HEK293 (cell line): Measurements from ENCODE around the gene SLFN5.

Source experiments
- CTCF ChIA-PET: fragments of 350-600 bp; formaldehyde crosslinking; extraction: SDS; loops from one replicate; lab custom pipeline; 2021; ENCODE audit warnings: antibody characterized with exemption; lab: Yijun Ruan, JAX
- POLR2A ChIA-PET: fragments of 300-600 bp; formaldehyde crosslinking; extraction: SDS; loops from one replicate; lab custom pipeline; 2020; ENCODE audit warnings: antibody characterized with exemption, inconsistent platforms; lab: Yijun Ruan, JAX
- H3K27ac ChIP-seq: fragments of 200-500 bp; sonication (Bioruptor generic); 2 replicates; pipeline ENCODE4 v1.5.1; 2014; ENCODE audit warnings: low read depth, low read length, control low read depth, inconsistent platforms; ENCODE audit errors: extremely low read depth
- H3K36me3 ChIP-seq, 2 experiments: fragments of 200-500 bp in 1 of 2; sonication (Bioruptor generic) in 1 of 2; 1 replicate in 1 of 2; 2 replicates in 1 of 2; pipeline ENCODE4 v1.5.1; 2014 to 2017; ENCODE audit warnings: inconsistent platforms in 2 of 2, low read length in 2 of 2; ENCODE audit not compliant: control insufficient read depth in 2 of 2, insufficient read depth in 1 of 2
- H3K4me1 ChIP-seq: fragments of 200-500 bp; sonication (Bioruptor generic); 2 replicates; pipeline ENCODE4 v1.5.1; 2014; ENCODE audit warnings: mild to moderate bottlenecking, low read length, inconsistent platforms; ENCODE audit not compliant: control insufficient read depth, insufficient read depth
- H3K4me3 ChIP-seq: 2 replicates; pipeline ENCODE4 v1.5.1; 2011; ENCODE audit warnings: low read depth, mild to moderate bottlenecking, control low read depth, low read length, moderate library complexity
- H3K9me3 ChIP-seq: fragments of 200-500 bp; sonication (Bioruptor generic); 2 replicates; pipeline ENCODE4 v1.5.1; 2014; ENCODE audit warnings: low read depth, low read length, inconsistent platforms; ENCODE audit not compliant: control insufficient read depth, insufficient read depth
- SETDB1 ChIP-seq: IDR thresholded peaks from one replicate; pipeline ENCODE4 v1.6.1; 2017; ENCODE audit warnings: mild to moderate bottlenecking, low read length, moderate library complexity, mixed read lengths; ENCODE audit not compliant: insufficient read length
- TRIM28 ChIP-seq: IDR thresholded peaks from 2 replicates; pipeline ENCODE4 v1.6.1; 2011; ENCODE audit warnings: low read length, control low read depth, borderline replicate concordance
- ZEB2 ChIP-seq: fragments of 450-650 bp; formaldehyde crosslinking; IDR thresholded peaks from 2 replicates; pipeline ENCODE4 v1.5.1; 2016; ENCODE audit warnings: missing biosample characterization, missing genetic modification characterization
- ZNF148 ChIP-seq: fragments of 450-650 bp; formaldehyde crosslinking; IDR thresholded peaks from 2 replicates; pipeline ENCODE4 v1.5.0; 2017; ENCODE audit warnings: missing biosample characterization, missing genetic modification characterization, borderline replicate concordance
- ZNF26 ChIP-seq: fragments of 450-650 bp; formaldehyde crosslinking; IDR thresholded peaks from 2 replicates; pipeline ENCODE4 v1.5.1; 2016; ENCODE audit warnings: missing biosample characterization, missing genetic modification characterization
- ZNF391 ChIP-seq: fragments of 450-650 bp; formaldehyde crosslinking; IDR thresholded peaks from 2 replicates; pipeline ENCODE4 v1.5.1; 2016; ENCODE audit warnings: low read depth, missing biosample characterization, missing genetic modification characterization, borderline replicate concordance

SLFN5 gene

GRCh38 chr17:35315971-35316370, 73.1 kb downstream of the SLFN5 start (continued):
- TF ChIP-seq ZNF26 (tag by site-specific recombination), result no peak

- ChIA-PET POLR2A (no interaction called here), CTCF (interaction anchor here (1.0 to 6.2 kb wide), 2 partner anchors 10 to 211 kb away, joined by 3 to 27 read pairs; no protein-coding TSS in a partner anchor)
- Histone ChIP-seq H3K9me3 (no peaks in the 10 kb centered on the region), H3K27ac (no peak overlapping the region), H3K4me3 (no peak overlapping the region), H3K36me3 (no peaks in the 10 kb centered on the region), H3K4me1 (no peaks in the 10 kb centered on the region)
- TF ChIP-seq ZEB2 (tag by site-specific recombination) (no peak), ZNF148 (tag by site-specific recombination) (no peak), TRIM28 (no peak), SETDB1 (peak; percentile 91), ZNF391 (no peak)
Measured at GRCh38 chr17:35322749-35323148, 79.9 kb downstream of the SLFN5 start.
